Medulla oblongata (tissue), 1 donor: Measurements from ENCODE around the gene ATRNL1.
A peak's percentile ranks its signal among the peaks of the same experiment; 100 is the strongest.

Source experiments
- DNase-seq: peaks from one replicate; pipeline ENCODE4 v3.0.0-alpha.2; 2015; ENCODE audit errors: extremely low spot score

ATRNL1 gene

GRCh38 chr10:115903207-115903606, 810.0 kb downstream of the ATRNL1 start:
- DNase-seq = no peak

DNA sequence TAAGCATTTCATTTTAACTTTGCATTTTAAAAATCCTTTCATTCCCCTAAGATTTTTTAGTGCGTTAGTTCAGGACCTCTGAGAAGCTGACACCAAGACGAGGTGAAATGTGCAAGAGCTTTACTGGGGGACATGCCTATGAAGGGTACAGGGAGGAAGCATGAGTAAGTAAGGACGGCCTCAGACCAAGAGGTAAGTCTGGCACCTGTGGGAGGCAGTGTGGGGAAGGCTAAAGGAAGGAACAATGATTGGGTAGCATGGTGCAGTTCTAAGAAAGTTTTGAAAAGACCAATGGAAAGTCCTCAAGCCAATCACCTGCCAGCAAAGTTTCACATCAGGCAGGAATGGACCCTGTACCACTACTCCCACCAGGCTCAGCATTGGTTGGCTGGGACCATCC, 810.7 kb downstream of the ATRNL1 start:
- no peak for DNase-seq

DNA sequence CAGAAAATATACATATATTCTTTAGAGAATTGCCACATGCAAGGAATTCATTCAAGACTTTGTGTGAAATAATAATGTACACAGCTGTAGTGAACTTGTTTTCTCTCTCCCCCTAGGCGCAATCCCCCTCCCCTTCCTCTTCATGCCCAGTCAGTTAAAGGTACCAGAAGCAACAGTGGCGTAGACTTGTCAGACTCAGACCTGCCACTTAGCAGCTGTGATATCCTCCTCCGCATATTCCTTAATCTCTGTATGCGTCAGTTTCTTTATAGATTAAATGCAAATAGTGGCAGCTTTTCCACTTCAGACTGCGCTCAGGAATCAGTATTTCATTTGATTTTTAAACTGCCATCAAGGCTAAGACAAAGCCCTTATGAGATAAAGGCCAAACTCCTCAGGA, 815.9 kb downstream of the ATRNL1 start:
- DNase-seq = no peak

DNA sequence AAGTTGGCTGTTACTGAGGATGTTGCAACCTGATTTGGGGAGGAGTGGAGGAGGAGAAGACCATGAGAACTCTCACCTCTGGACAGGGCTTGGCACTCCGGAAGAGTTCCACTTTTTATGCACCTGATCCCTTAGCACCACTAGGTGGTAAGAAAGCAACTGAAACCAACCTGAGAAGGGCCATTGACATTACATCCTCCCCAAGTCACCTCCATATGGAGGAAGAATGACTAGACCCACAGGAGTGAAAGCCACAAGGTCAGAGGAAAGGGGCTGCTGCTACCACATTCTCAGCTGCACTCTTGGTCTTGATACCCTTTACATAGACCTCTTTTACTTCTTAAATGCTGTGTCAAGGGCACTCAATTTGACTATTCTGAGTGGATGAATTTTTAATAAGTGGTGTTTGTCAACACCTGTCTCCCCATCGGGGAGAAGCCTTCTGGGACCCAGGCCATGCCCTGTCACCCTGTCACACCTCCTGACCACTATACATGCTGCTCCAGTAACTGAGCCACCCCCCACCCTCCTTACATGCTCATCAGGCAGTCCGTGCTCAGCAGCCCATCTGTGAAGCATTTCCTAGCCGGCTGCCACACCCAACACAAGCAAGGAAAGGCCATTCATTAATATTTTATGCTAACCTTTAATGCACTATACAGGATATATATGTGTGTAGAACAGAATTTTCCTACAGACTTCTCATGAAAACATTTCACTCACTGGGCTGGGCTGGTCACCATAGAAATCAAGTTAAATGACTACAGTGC, 817.0 kb downstream of the ATRNL1 start:
- no peak for DNase-seq

DNA sequence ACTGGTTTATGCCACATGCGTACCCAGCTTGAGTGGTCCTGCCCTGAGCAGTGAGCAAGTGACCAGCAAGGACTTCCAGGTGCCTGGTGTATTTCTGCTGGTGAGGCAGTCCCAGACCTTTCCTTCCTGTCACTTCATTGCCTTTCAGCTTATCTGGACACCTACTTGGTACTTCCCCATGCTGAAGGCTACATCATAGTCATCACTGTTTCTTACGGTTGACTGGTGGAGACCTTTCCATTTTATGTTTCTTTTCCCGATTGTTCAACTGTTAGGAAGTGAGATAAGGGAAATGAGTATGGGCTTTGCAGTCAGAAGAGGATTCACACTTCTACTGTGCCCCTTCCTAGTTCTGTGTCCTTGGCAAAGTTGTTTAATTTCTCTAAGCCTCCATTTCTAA, 821.3 kb downstream of the ATRNL1 start:
- no peak for DNase-seq

DNA sequence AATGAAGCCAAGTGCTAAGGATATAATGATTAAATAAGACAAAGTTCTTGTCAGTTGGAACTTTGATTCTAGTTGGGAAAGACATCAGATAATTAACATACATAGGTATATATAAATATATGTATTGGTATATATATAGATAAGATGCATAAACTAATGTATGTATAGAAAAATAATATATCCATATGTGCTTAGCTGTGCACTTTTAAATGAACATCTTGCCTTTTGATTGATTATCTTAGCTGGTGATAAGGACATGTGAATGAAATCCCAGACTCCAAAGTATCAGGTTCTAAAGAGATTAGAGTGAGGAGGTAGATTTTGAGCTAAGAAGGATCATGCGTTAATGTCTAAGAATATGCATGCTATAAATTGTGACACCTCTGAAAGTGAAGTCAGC, 822.3 kb downstream of the ATRNL1 start:
- no peak for DNase-seq

DNA sequence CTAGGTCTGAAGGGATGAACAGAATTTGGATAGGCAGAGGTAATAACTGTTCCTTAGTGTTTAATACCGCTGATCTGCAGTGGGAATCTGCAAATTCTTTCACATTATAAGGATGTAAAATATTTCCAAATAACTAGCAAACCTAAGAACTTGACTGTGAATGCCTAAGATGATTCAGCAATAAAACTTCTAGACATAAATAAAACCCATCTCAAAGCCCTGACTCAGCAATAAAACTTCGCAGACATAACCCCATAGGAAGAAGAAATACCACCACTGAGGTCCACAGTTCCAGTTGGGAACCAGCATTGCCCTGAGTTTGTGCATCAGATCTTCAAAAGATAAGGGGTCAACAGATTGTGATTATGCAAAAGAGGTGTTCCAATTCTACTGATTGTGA, 825.6 kb downstream of the ATRNL1 start:
- no peak for DNase-seq

DNA sequence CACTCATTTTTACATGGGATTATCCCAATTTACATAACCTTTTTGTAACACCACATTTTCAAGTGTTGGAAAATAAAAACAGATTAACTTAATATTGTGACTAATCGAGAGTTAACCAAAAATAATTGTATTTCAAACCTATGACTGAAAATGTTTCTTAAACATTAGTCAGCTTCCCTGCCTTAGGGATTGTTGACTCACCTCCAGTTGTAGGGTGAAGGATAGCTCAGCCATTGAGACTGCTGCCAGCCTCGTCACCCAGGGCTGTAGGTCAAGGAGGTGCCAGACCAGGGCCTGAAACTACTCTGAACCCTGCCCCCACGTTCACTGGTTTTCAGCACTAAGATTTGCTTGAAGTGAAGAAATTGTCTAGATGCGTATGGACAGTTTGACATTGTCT, 828.6 kb downstream of the ATRNL1 start:
- no peak for DNase-seq

DNA sequence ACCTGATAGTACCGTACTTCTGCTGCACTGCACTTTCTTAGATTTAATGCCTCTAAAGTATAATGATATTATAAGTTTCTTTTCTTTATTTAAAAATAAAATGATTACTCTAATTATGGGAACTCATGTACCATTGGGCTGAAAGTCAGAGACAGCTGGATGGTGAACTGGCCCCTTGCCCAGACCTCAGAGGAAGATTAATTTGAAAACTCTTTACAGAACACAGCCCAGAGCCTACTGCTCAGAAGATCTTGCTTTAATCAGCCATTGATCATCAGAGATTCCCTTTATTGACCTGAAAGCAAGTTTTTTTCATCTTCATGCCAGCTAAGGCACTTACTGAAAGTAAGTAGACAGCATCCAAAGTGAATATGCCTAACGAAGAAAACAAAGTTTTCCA, 838.1 kb downstream of the ATRNL1 start:
- DNase-seq = no peak

DNA sequence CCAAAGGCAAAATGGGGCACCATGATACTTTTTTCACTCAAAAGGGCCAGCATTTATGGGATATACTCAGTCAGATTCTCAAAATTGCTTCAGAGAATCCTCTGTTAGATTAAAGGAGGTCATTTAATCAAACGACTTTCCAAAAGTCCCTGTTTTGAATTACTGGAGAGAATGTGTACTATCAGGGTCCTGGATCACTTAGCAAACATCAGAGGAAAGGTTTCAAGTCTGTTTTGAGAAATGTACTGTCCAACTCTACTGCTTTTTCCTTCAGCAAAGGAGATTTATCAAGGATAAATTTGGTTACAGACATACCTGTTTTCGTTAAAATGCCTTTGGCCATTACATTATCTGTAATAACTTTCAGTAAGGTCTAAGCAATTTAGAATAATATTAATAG, 838.9 kb downstream of the ATRNL1 start:
- DNase-seq = no peak

DNA sequence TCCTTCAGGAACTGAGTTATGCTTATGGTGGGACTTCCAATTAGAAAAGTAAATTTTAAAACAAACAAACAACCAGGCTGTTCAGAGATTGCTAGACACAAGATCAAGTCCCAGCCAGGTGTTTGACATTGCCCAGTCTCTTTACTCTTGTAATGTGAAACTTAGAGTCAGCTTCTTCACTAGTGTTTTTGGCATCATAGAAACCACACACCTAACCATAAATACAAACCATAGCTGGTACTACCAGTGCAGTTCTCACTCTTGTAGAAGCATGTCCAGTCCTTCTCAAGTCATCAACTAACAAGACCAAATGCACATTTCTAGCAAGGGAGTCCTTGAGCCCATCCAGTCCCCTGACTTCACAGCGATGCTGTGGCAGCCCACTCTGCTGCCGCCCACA, 839.9 kb downstream of the ATRNL1 start:
- no peak for DNase-seq

DNA sequence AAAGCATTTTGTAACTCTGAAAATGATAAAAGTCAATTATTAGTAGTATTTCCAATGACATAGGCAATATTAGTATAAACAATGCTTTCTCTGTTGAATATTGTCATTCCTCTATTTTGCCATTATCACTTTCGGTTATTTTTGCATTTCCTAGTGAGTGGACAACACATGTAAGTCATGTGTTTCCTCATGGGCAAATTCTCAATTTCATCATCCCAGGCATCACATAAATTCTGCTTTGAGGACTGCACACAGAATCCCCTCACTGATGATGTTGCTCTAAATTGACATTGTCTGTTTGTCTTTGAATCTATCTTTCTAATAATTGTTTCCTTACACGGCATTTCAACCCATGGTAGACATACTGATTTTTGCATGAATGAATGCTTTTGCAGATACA, 842.6 kb downstream of the ATRNL1 start:
- DNase-seq = no peak

DNA sequence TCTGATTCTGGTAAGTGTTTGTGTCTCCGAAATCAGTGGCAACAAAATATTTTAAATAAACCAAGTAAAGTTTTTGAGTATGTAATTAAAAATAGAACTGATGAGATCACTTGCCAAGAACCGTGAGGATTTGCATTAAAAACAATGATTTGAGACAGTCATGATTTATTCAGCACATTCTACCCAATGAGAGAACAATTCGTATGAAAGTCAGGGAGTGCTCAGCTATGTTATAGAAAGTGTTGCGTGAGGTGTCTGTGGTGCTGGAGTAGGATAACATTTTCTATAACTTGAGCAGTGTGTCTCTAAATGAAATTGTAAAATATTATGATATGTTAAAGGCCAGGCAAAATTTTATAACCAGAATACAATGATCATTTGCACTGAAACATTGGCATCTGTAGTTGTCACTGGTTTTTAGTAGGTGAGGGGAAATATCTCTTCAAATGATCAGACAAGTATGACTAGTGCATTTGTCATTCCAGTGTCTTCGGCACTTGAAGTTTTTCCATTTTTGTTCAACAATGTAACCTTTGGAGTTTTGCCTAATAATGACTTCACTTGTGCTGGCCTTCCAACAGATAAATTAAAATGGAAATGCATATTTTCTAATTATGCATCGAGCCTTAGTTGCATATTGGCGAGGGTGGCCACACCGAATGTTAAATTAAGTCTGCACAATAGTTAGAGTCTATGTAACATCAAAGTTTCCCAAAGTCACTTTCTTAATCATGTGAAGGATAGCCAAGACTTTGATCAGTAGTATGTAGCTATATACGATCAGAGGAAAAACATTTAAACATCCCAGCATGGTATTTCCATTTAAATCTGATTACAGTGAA, 844.0 kb downstream of the ATRNL1 start:
- DNase-seq = no peak

DNA sequence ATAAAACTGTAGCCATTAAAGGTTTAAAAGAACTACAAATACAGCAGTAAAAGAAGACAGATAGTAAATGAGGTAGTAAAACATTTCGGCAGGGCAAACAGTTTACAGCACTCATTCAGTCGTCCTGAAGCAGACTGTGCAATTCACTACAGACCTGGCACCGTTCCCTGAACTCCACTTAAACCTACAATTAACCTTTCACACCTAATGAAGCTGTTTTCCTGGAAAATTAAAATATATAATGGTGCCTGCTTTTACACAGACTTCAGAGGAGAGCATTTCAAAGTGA, 844.5 kb downstream of the ATRNL1 start:
- DNase-seq = no peak

GRCh38 chr10:115939101-115939854, 846.1 kb downstream of the ATRNL1 start:
- no peak for DNase-seq

DNA sequence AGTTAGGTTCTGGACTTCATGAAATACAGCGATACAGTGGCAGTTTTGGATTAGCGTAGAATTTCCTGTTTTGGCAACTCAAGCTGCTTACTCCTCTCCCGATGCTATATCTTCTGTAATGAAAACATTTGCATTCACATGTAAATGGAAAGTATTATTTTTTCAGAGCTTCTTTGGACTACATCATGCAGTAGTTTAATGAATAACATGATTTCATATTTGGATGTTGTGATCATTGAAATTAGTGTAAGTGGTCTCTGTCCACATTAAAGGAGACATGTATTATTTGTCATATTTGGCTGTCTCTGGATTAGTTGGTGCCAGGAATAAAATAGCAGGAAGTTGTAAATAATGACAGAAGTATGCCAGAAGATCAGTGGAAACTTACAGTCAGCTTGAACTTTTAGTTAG, 848.2 kb downstream of the ATRNL1 start:
- no peak for DNase-seq

GRCh38 chr10:115942101-115942500, 848.9 kb downstream of the ATRNL1 start:
- no peak for DNase-seq

GRCh38 chr10:115944538-115944937, 851.4 kb downstream of the ATRNL1 start:
- DNase-seq = no peak

GRCh38 chr10:115945701-115946445, 852.7 kb downstream of the ATRNL1 start:
- DNase-seq = no peak

GRCh38 chr10:115947104-115947503, 853.9 kb downstream of the ATRNL1 start:
- no peak for DNase-seq

GRCh38 chr10:115948465-115948864, 855.3 kb downstream of the ATRNL1 start:
- DNase-seq = peak; percentile 38

DNA sequence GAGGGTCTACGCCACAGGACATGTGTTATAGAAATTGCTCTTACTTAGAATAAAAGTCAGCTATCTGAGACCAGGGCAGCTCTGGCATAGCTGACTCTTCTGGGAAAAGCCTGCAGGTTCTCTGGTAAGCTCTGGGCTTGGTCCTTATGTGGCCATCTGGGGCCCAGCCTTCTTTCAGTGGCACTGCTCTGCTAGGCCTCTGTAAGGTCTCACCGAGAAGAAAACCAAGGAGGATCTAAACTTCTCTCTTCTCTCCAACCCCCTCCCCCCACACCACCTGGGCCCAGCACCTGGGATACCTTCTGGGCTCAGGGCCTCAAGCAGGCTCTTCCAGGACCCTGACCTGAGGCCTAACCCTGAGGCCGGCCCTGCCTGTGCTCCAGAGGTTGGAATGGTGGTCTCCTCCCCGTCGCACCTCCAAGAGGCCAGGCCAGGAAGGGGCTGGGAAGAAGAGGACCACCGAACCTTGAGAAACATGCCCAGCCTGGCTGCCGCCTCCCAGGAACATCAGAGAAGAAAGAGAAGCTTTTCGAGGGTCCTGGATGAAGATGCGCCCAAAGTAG, 856.2 kb downstream of the ATRNL1 start:
- no peak for DNase-seq
